GM12878 (cell line): ENCODE results near the gene HAGHL. TPM values are rescaled to one million over a fixed set of nuclear protein-coding genes. Genes with fewer than 3 reads are reported as not detected.

Experiments
- ATAC-seq: fragments of 200-7000 bp; cut with Tn5 transposase; 3 replicates; pipeline ENCODE4 v1.9.1; 2020; ENCODE audit warnings: mild to moderate bottlenecking, moderate library complexity
- BruUV-seq: library from RNA; stranded (reverse); fragments of 400-500 nt; replicated peaks from 2 replicates; lab custom pipeline; 2021; lab: Mats Ljungman, UMichigan
- CTCF ChIA-PET: fragments of 300-600 bp; sonication (Branson Sonifier 250); formaldehyde crosslinking; extraction: SDS; loops from one replicate; lab custom pipeline; 2021; ENCODE audit warnings: inconsistent platforms; lab: Yijun Ruan, JAX
- POLR2A ChIA-PET: fragments of 350-600 bp; formaldehyde crosslinking; extraction: SDS; loops from one replicate; lab custom pipeline; 2021; ENCODE audit warnings: inconsistent platforms; lab: Charles Lee
- RAD21 ChIA-PET: fragments of 300-600 bp; sonication (Branson Sonifier 250); formaldehyde crosslinking; loops from one replicate; lab custom pipeline; 2023; ENCODE audit warnings: antibody characterized with exemption; ENCODE audit not compliant: unreplicated experiment; lab: Charles Lee
- SMC1A ChIA-PET: fragments of 300-600 bp; sonication (Branson Sonifier 250); formaldehyde crosslinking; loops from one replicate; lab custom pipeline; 2023; ENCODE audit not compliant: unreplicated experiment, uncharacterized antibody; lab: Charles Lee
- DNase-seq: peaks from one replicate; pipeline ENCODE4 v3.0.0-alpha.2; 2011; ENCODE audit warnings: low read depth, low spot score
- FAIRE-seq: peaks from 3 replicates; lab custom pipeline; 2011; peaks lifted over from hg19 to GRCh38; lab: Jason Lieb, UNC
- H2AFZ ChIP-seq: 2 replicates; pipeline ENCODE4 v1.6.0; 2011; ENCODE audit warnings: low read depth, low read length, control low read depth; ENCODE audit not compliant: control insufficient read depth
- H3K27ac ChIP-seq: 2 replicates; pipeline ENCODE4 v1.5.1; 2011; ENCODE audit warnings: control low read depth; ENCODE audit not compliant: control insufficient read depth, insufficient read depth
- H3K27me3 ChIP-seq, 2 experiments: replicated peaks in 1 of 2; 2 replicates each; pipeline versions ENCODE4 v1.6.0 to v1.6.1; 2011; ENCODE audit warnings: low read length in 1 of 2; ENCODE audit not compliant: control insufficient read depth in 2 of 2, insufficient read depth in 2 of 2
- H3K36me3 ChIP-seq, 2 experiments: 2 replicates each; pipeline ENCODE4 v1.5.1; 2011; ENCODE audit warnings: low read length in 1 of 2; ENCODE audit not compliant: control insufficient read depth in 2 of 2, insufficient read depth in 2 of 2
- H3K4me1 ChIP-seq: 2 replicates; pipeline ENCODE4 v1.6.1; 2011; ENCODE audit warnings: mild to moderate bottlenecking, low read length, moderate library complexity, mixed read lengths; ENCODE audit not compliant: control insufficient read depth, insufficient read depth
- H3K4me2 ChIP-seq: 2 replicates; pipeline ENCODE4 v1.6.0; 2011; ENCODE audit warnings: control low read depth; ENCODE audit not compliant: control insufficient read depth, insufficient read depth
- H3K4me3 ChIP-seq: fragments of 200-600 bp; sonication (generic); 2 replicates; pipeline ENCODE4 v1.5.1; 2016
- H3K79me2 ChIP-seq: 2 replicates; pipeline ENCODE4 v1.6.0; 2011; ENCODE audit warnings: low read length; ENCODE audit not compliant: control insufficient read depth, insufficient read depth
- H3K9ac ChIP-seq: 2 replicates; pipeline ENCODE4 v1.8.0; 2011; ENCODE audit warnings: low read length, control low read depth, mixed read lengths; ENCODE audit not compliant: control insufficient read depth, insufficient read depth
- H3K9me3 ChIP-seq: replicated peaks from 3 replicates; pipeline ENCODE4 v1.5.1; 2011; ENCODE audit warnings: mild to moderate bottlenecking, low read length; ENCODE audit not compliant: control insufficient read depth, insufficient read depth
- H4K20me1 ChIP-seq: 2 replicates; pipeline ENCODE4 v1.6.0; 2011; ENCODE audit not compliant: control insufficient read depth, insufficient read depth
- BRCA1 ChIP-seq: IDR thresholded peaks from 2 replicates; pipeline ENCODE4 v1.6.1; 2011; ENCODE audit warnings: low read depth, low read length, improper control_type of control experiment
- CBX5 ChIP-seq: sonication (generic); IDR thresholded peaks from 2 replicates; pipeline ENCODE4 v1.6.1; 2016; ENCODE audit warnings: low read depth, moderate library complexity, mild to moderate bottlenecking, inconsistent platforms
- ETV6 ChIP-seq, 2 experiments: fragments of 450-650 bp in 1 of 2; IDR thresholded peaks in 1 of 2; conservative IDR thresholded peaks in 1 of 2; 2 replicates each; pipeline ENCODE4 v1.6.1; 2014; ENCODE audit warnings: antibody characterized with exemption in 1 of 2, borderline replicate concordance in 1 of 2, low read depth in 1 of 2, mild to moderate bottlenecking in 1 of 2, moderate library complexity in 1 of 2
- NBN ChIP-seq: fragments of 450-650 bp; IDR thresholded peaks from 2 replicates; pipeline ENCODE4 v1.6.1; 2016
- NFYA ChIP-seq: IDR thresholded peaks from 2 replicates; pipeline ENCODE4 v1.6.1; 2011; ENCODE audit warnings: low read depth, mild to moderate bottlenecking, low read length, improper control_type of control experiment, borderline replicate concordance
- RBBP5 ChIP-seq: fragments of 200-600 bp; sonication (generic); conservative IDR thresholded peaks from 2 replicates; pipeline ENCODE4 v1.6.1; 2016
- SIX5 ChIP-seq: IDR thresholded peaks from 2 replicates; pipeline ENCODE4 v1.6.1; 2011; ENCODE audit warnings: mild to moderate bottlenecking, low read depth, low read length, moderate library complexity; ENCODE audit not compliant: severe bottlenecking
- WRNIP1 ChIP-seq: IDR thresholded peaks from 2 replicates; pipeline ENCODE4 v1.6.1; 2011; ENCODE audit warnings: low read depth, low read length, improper control_type of control experiment, borderline replicate concordance
- ZNF274 ChIP-seq: IDR thresholded peaks from one replicate; pipeline ENCODE4 v1.8.0; 2011; ENCODE audit not compliant: insufficient read length, insufficient read depth
- ZZZ3 ChIP-seq: IDR thresholded peaks from 2 replicates; pipeline ENCODE4 v1.6.1; 2011; ENCODE audit warnings: low read depth; ENCODE audit not compliant: control insufficient read depth, insufficient read length
- WGBS: methylation state at CpG from one replicate; pipeline ENCODE4 v1.1.6; 2016; ENCODE audit warnings: low lambda C conversion rate; ENCODE audit not compliant: insufficient replicate concordance, insufficient coverage; ENCODE audit errors: missing lambda C conversion rate; 5-methylcytosine and 5-hydroxymethylcytosine counted together
- in situ Hi-C: fragments of 300-500 bp; cut with MboI; formaldehyde crosslinking; loops from 9 replicates; pipeline ENCODE4 v1.14.3; 2018; ENCODE audit warnings: mixed read lengths
- intact Hi-C: fragments of 100-400 bp; cut with micrococcal nuclease; formaldehyde crosslinking; loops from one replicate; pipeline ENCODE4 v1.14.2; 2022; ENCODE audit not compliant: unreplicated experiment
- polyA plus RNA-seq, 11 experiments: library from polyadenylated mRNA; depleted of rRNA in 4 of 11; unstranded in 6 of 11; stranded (reverse) in 5 of 11; fragments of >200 nt; fragmentation: Nextera tagmentation in 4 of 11; fragmentation: Illumina TruSeq in 1 of 11; extraction: Ambion mirVana in 4 of 11; extraction: Trizol in 1 of 11; gene quantifications; 1 replicate in 1 of 11; 2 replicates in 10 of 11; pipeline versions ENCODE4 v1.2.1 to v1.2.3, GENCODE V29; 2011 to 2016; ENCODE audit warnings: inconsistent platforms in 2 of 11, missing spikeins in 2 of 11, low read depth in 1 of 11
- total RNA-seq, 4 experiments: library from RNA; depleted of rRNA in 3 of 4; stranded (reverse); fragments of >200 nt in 3 of 4; fragmentation: Illumina TruSeq in 1 of 4; extraction: Trizol in 1 of 4; gene quantifications; 2 replicates each; pipeline versions ENCODE4 v1.2.1 to v1.2.3, GENCODE V29; 2013 to 2021
- TF ChIP-seq, protein P1 (sequence below): fragments of 450-650 bp; IDR thresholded peaks from 2 replicates; pipeline ENCODE4 v1.6.1; 2017; ENCODE audit warnings: borderline replicate concordance
- TF ChIP-seq, protein P2 (sequence below): fragments of 150-350 bp; IDR thresholded peaks from 2 replicates; pipeline ENCODE4 v1.6.1; 2014; ENCODE audit warnings: mild to moderate bottlenecking, low read depth, low read length
- TF ChIP-seq, protein P3 (sequence below): IDR thresholded peaks from 2 replicates; pipeline ENCODE4 v1.6.1; 2011; ENCODE audit warnings: low read depth, low read length, improper control_type of control experiment, borderline replicate concordance
- TF ChIP-seq, protein P4 (sequence below): IDR thresholded peaks from 2 replicates; pipeline ENCODE4 v1.6.1; 2012; ENCODE audit warnings: mild to moderate bottlenecking, low read depth, low read length

HAGHL gene
- total and polyA plus RNA-seq, 10 of the 15 experiments (the other 5 are each of a cell fraction or from before 2014, with no cell fraction given): 0.23 to 44.6 (median 16.4) TPM

DNA sequence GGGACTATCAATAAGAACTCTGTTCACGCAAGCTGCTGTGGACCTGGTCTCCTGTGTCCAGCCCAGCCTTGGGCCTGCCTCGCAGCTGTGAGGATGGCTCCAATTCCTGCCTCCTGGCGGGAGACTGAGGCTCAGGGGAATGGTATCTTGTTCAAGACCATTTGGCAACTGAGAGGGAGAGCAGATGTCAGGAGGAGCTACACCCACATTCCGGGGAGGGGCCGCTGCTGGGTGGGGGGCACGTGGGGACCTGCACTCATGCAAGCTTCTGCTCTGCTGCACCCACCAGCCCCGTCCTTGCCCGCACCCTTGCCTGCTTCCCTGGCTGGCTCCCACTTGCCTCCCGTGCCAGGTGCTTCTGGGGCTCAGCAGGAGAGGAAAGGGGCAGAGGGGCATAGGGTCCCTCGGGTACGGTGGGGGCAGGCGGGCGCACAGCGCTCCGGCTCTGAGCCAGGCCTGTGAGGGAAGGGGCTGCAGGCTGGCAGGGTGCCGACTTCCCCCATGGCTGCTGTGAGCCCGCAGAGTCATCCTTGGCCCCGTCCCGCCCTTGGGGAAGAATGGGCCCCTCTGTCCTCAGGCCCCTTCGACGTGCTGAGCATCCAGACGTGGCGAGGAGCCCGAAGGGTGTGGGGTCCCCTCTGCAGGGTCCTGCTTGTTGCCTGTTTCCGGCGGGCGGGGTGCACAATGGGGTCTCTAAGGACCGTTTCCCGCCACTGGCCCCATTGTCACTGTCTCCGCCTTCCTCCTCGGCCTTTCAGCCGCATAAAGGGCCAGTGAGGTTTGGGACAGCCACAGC, 9.3 kb upstream of the HAGHL start:
- Histone ChIP-seq H3K4me1 (peaks cover 10% of the 10 kb centered on the region), H3K36me3 (no peaks in the 10 kb centered on the region), H3K27me3 (no peaks in the 10 kb centered on the region), H3K27ac (no peak overlapping the region), H3K9me3 (no peaks in the 10 kb centered on the region), H2AFZ (no peak overlapping the region), H4K20me1 (0 out of 2 replicates have a peak, but pooled peaks cover 2% of the 10 kb centered on the region), H3K4me3 (no peak overlapping the region), H3K4me2 (no peak overlapping the region), H3K9ac (no peak overlapping the region), H3K79me2 (no peaks in the 10 kb centered on the region; the same call in 1 of the 2 replicates)
- TF ChIP-seq, protein P1, sequence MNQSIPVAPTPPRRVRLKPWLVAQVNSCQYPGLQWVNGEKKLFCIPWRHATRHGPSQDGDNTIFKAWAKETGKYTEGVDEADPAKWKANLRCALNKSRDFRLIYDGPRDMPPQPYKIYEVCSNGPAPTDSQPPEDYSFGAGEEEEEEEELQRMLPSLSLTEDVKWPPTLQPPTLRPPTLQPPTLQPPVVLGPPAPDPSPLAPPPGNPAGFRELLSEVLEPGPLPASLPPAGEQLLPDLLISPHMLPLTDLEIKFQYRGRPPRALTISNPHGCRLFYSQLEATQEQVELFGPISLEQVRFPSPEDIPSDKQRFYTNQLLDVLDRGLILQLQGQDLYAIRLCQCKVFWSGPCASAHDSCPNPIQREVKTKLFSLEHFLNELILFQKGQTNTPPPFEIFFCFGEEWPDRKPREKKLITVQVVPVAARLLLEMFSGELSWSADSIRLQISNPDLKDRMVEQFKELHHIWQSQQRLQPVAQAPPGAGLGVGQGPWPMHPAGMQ: no peak
- no peak for TF ChIP-seq ZZZ3
- TF ChIP-seq, protein P2, sequence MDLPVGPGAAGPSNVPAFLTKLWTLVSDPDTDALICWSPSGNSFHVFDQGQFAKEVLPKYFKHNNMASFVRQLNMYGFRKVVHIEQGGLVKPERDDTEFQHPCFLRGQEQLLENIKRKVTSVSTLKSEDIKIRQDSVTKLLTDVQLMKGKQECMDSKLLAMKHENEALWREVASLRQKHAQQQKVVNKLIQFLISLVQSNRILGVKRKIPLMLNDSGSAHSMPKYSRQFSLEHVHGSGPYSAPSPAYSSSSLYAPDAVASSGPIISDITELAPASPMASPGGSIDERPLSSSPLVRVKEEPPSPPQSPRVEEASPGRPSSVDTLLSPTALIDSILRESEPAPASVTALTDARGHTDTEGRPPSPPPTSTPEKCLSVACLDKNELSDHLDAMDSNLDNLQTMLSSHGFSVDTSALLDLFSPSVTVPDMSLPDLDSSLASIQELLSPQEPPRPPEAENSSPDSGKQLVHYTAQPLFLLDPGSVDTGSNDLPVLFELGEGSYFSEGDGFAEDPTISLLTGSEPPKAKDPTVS: no peak
- TF ChIP-seq SIX5: no peak
- TF ChIP-seq, protein P3, sequence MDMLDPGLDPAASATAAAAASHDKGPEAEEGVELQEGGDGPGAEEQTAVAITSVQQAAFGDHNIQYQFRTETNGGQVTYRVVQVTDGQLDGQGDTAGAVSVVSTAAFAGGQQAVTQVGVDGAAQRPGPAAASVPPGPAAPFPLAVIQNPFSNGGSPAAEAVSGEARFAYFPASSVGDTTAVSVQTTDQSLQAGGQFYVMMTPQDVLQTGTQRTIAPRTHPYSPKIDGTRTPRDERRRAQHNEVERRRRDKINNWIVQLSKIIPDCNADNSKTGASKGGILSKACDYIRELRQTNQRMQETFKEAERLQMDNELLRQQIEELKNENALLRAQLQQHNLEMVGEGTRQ: no peak
- no peak for TF ChIP-seq RBBP5
- no peak for TF ChIP-seq NFYA
- no peak for TF ChIP-seq CBX5
- no peak for TF ChIP-seq BRCA1
- TF ChIP-seq ETV6 (conservative IDR thresholded peaks at IDR 0.05 in 1 of 2, IDR thresholded peaks at IDR 0.05 in 1 of 2; ENCODE audit: borderline replicate concordance in 1 of 2, low read depth in 1 of 2): no peak
- TF ChIP-seq ZNF274: no peak
- TF ChIP-seq WRNIP1: no peak
- no peak for TF ChIP-seq NBN
- TF ChIP-seq, protein P4, sequence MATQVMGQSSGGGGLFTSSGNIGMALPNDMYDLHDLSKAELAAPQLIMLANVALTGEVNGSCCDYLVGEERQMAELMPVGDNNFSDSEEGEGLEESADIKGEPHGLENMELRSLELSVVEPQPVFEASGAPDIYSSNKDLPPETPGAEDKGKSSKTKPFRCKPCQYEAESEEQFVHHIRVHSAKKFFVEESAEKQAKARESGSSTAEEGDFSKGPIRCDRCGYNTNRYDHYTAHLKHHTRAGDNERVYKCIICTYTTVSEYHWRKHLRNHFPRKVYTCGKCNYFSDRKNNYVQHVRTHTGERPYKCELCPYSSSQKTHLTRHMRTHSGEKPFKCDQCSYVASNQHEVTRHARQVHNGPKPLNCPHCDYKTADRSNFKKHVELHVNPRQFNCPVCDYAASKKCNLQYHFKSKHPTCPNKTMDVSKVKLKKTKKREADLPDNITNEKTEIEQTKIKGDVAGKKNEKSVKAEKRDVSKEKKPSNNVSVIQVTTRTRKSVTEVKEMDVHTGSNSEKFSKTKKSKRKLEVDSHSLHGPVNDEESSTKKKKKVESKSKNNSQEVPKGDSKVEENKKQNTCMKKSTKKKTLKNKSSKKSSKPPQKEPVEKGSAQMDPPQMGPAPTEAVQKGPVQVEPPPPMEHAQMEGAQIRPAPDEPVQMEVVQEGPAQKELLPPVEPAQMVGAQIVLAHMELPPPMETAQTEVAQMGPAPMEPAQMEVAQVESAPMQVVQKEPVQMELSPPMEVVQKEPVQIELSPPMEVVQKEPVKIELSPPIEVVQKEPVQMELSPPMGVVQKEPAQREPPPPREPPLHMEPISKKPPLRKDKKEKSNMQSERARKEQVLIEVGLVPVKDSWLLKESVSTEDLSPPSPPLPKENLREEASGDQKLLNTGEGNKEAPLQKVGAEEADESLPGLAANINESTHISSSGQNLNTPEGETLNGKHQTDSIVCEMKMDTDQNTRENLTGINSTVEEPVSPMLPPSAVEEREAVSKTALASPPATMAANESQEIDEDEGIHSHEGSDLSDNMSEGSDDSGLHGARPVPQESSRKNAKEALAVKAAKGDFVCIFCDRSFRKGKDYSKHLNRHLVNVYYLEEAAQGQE: no peak
- no TSS peak for BruUV-seq
- ATAC-seq: no peak
- intact Hi-C loops (no loop called here), in situ Hi-C loops (no loop called here)
- ChIA-PET RAD21 (no interaction called here), CTCF (no interaction called here), SMC1A (no interaction called here), POLR2A (interaction anchor here (0.5 kb wide), 1 partner anchor 25 kb away, joined by 3 read pairs; no protein-coding TSS in a partner anchor)
- WGBS: 80% methylated on average over 31 of the region's 32 CpGs
- no peak for DNase-seq
- FAIRE-seq: no peak
